ENCODE measurements around the gene JPH2.
A peak's percentile ranks its signal among the peaks of the same experiment; 100 is the strongest.
"Not testable (repeated sequence)": the region's sequence is repeated elsewhere in the genome, so short reads cannot be mapped to it uniquely, and the experiment has no call there.

Gene JPH2

GRCh38 chr20:44211177-44212039 lies 24.4 kb upstream of the JPH2 start:
- no peak for DNase-seq

GRCh38 chr20:44210406-44211176 lies 23.6 kb upstream of the JPH2 start, which contains the start of gene OSER1:
Gene OSER1 (minus strand): TSS chr20:44210771. CDS start chr20:44206957, 3,814 bp downstream.
- peak; percentile 98 for DNase-seq

- no peak for DNase-seq
Measured at GRCh38 chr20:44209686-44210405, 22.9 kb upstream of the JPH2 start.

- DNase-seq: no peak
Measured at GRCh38 chr20:44208770-44209169, 21.8 kb upstream of the JPH2 start.

GRCh38 chr20:44208165-44208564 lies 21.2 kb upstream of the JPH2 start:
- DNase-seq: no peak

GRCh38 chr20:44207126-44207723 lies 20.2 kb upstream of the JPH2 start:
- DNase-seq: no peak

- DNase-seq: no peak
Measured at GRCh38 chr20:44206132-44206531, 19.1 kb upstream of the JPH2 start.

GRCh38 chr20:44204832-44205215 lies 17.8 kb upstream of the JPH2 start:
- no peak for DNase-seq

- DNase-seq: no peak
Measured at GRCh38 chr20:44204156-44204831, 17.3 kb upstream of the JPH2 start.

GRCh38 chr20:44203161-44203560 lies 16.2 kb upstream of the JPH2 start:
- no peak for DNase-seq

GRCh38 chr20:44200983-44201382 lies 14.0 kb upstream of the JPH2 start:
- no peak for DNase-seq

- DNase-seq: no peak
Measured at GRCh38 chr20:44200371-44200770, 13.4 kb upstream of the JPH2 start.

GRCh38 chr20:44199877-44200276 lies 12.9 kb upstream of the JPH2 start:
- no peak for DNase-seq

GRCh38 chr20:44198872-44199271 lies 11.9 kb upstream of the JPH2 start:
- no peak for DNase-seq

GRCh38 chr20:44196271-44196670 lies 9.3 kb upstream of the JPH2 start:
- no peak for DNase-seq

- no peak for DNase-seq
Measured at GRCh38 chr20:44195605-44196004, 8.6 kb upstream of the JPH2 start.

GRCh38 chr20:44193801-44194200 lies 6.8 kb upstream of the JPH2 start:
- DNase-seq: no peak

- not testable (repeated sequence) for DNase-seq
Measured at GRCh38 chr20:44191640-44192039, 4.7 kb upstream of the JPH2 start.

- DNase-seq: not testable (repeated sequence)
Measured at GRCh38 chr20:44190197-44190852, 3.3 kb upstream of the JPH2 start.

- DNase-seq: no peak
Measured at GRCh38 chr20:44188752-44189151, 1.8 kb upstream of the JPH2 start.

Data from activated gamma-delta T cell (primary cell).